HG03064 (cell line): ENCODE data around the gene KPNA4.
"Not testable (repeated sequence)": the region's sequence is repeated elsewhere in the genome, so short reads cannot be mapped to it uniquely, and the experiment has no call there.

Source experiments
- ATAC-seq: cut with Tn5 transposase; IDR thresholded peaks from one replicate; pipeline ENCODE4 v1.9.1; 2021; ENCODE audit warnings: low read depth; ENCODE audit not compliant: unreplicated experiment

The KPNA4 gene

GRCh38 chr3:160574636-160575035 lies 9.3 kb upstream of the KPNA4 start:
- ATAC-seq: no peak

- ATAC-seq: not testable (repeated sequence)
These were observed 8.7 kb upstream of the KPNA4 start for GRCh38 chr3:160573955-160574525.

- ATAC-seq: no peak
These were observed 4.7 kb upstream of the KPNA4 start for GRCh38 chr3:160569894-160570652.

GRCh38 chr3:160568989-160569388 lies 3.6 kb upstream of the KPNA4 start:
- ATAC-seq: no peak

- no peak for ATAC-seq
These were observed 2.4 kb upstream of the KPNA4 start for GRCh38 chr3:160567774-160568173.

GRCh38 chr3:160566499-160566898 lies 1.1 kb upstream of the KPNA4 start:
- ATAC-seq: no peak

GRCh38 chr3:160564949-160565441 lies 376 bp downstream of the KPNA4 start:
- ATAC-seq: peak; percentile 47

GRCh38 chr3:160564258-160564911 lies 986 bp downstream of the KPNA4 start:
- ATAC-seq: no peak

- ATAC-seq: no peak
These were observed 2.4 kb downstream of the KPNA4 start for GRCh38 chr3:160562952-160563351.

- ATAC-seq: no peak
These were observed 7.8 kb downstream of the KPNA4 start for GRCh38 chr3:160557571-160557970.

- ATAC-seq: no peak
These were observed 9.2 kb downstream of the KPNA4 start for GRCh38 chr3:160556141-160556540.

GRCh38 chr3:160554980-160555379 lies 10.4 kb downstream of the KPNA4 start:
- no peak for ATAC-seq

- no peak for ATAC-seq
These were observed 11.5 kb downstream of the KPNA4 start for GRCh38 chr3:160553827-160554226.

- ATAC-seq: peak; percentile 46
These were observed 18.6 kb downstream of the KPNA4 start for GRCh38 chr3:160546727-160547126.

- no peak for ATAC-seq
These were observed 19.9 kb downstream of the KPNA4 start for GRCh38 chr3:160545504-160545871.

GRCh38 chr3:160544844-160545503 lies 20.4 kb downstream of the KPNA4 start:
- ATAC-seq: no peak

- no peak for ATAC-seq
These were observed 24.8 kb downstream of the KPNA4 start for GRCh38 chr3:160540551-160540950.

GRCh38 chr3:160538895-160539294 lies 26.5 kb downstream of the KPNA4 start:
- no peak for ATAC-seq

GRCh38 chr3:160537729-160538128 lies 27.6 kb downstream of the KPNA4 start:
- no peak for ATAC-seq

GRCh38 chr3:160532371-160532770 lies 33.0 kb downstream of the KPNA4 start:
- ATAC-seq: no peak

- no peak for ATAC-seq
These were observed 34.1 kb downstream of the KPNA4 start for GRCh38 chr3:160531311-160531710.
